DOHH2 (cell line): ENCODE results near the gene SERPINB13.

Source experiments
- H3F3A ChIP-seq: fragments of 200-600 bp; sonication (generic), shearing (Covaris generic); 2 replicates; pipeline ENCODE4 v1.6.0; 2016; ENCODE audit warnings: antibody characterized with exemption, mild to moderate bottlenecking; ENCODE audit not compliant: control insufficient read depth, insufficient read depth
- H3K27ac ChIP-seq: fragments of 200-600 bp; sonication (generic); 2 replicates; pipeline ENCODE4 v1.5.1; 2014; ENCODE audit warnings: low read depth, mild to moderate bottlenecking, low read length, moderate library complexity
- H3K27me3 ChIP-seq: fragments of 200-600 bp; sonication (generic); 2 replicates; pipeline ENCODE4 v1.6.1; 2014; ENCODE audit warnings: mild to moderate bottlenecking, low read length, mixed read lengths; ENCODE audit not compliant: control insufficient read depth
- H3K36me3 ChIP-seq: fragments of 200-600 bp; sonication (generic); 2 replicates; pipeline ENCODE4 v1.6.1; 2014; ENCODE audit warnings: mild to moderate bottlenecking, low read length, moderate library complexity, mixed read lengths; ENCODE audit not compliant: control insufficient read depth
- H3K4me1 ChIP-seq: fragments of 200-600 bp; sonication (generic); 2 replicates; pipeline ENCODE4 v1.6.1; 2014; ENCODE audit warnings: mild to moderate bottlenecking, low read length, mixed read lengths; ENCODE audit not compliant: control insufficient read depth
- H3K4me2 ChIP-seq: fragments of 200-600 bp; sonication (generic); 2 replicates; pipeline ENCODE4 v1.6.0; 2014; ENCODE audit warnings: mild to moderate bottlenecking, low read length, moderate library complexity
- H3K4me3 ChIP-seq: fragments of 200-600 bp; sonication (generic); 2 replicates; pipeline ENCODE4 v1.5.1; 2014; ENCODE audit warnings: mild to moderate bottlenecking, low read length, mixed read lengths
- H3K79me2 ChIP-seq: fragments of 200-600 bp; sonication (generic); 2 replicates; pipeline ENCODE4 v1.6.1; 2014; ENCODE audit warnings: mild to moderate bottlenecking, low read length, mixed read lengths; ENCODE audit not compliant: control insufficient read depth
- H3K9me2 ChIP-seq: fragments of 200-600 bp; sonication (generic); replicated peaks from 2 replicates; pipeline ENCODE4 v1.6.1; 2014; ENCODE audit warnings: mild to moderate bottlenecking, low read length, mixed read lengths; ENCODE audit not compliant: control insufficient read depth
- H3K9me3 ChIP-seq: fragments of 200-600 bp; sonication (generic); 2 replicates; pipeline ENCODE4 v1.6.1; 2014; ENCODE audit warnings: antibody characterized with exemption, low read length, mixed read lengths; ENCODE audit not compliant: control insufficient read depth, insufficient read depth
- H4K20me1 ChIP-seq: fragments of 200-600 bp; sonication (generic); 2 replicates; pipeline ENCODE4 v1.6.0; 2014; ENCODE audit warnings: low read depth, mild to moderate bottlenecking, antibody characterized with exemption, low read length, moderate library complexity; ENCODE audit not compliant: control insufficient read depth, insufficient read depth
- EZH2phosphoT487 ChIP-seq: fragments of 200-600 bp; sonication (generic); IDR thresholded peaks from 2 replicates; pipeline ENCODE4 v1.6.1; 2017; ENCODE audit warnings: borderline replicate concordance, mild to moderate bottlenecking, antibody characterized with exemption, low read length, moderate library complexity, mixed read lengths
- TF ChIP-seq, protein P1 (sequence below): fragments of 200-600 bp; sonication (generic); IDR thresholded peaks from one replicate; pipeline ENCODE4 v1.5.1; 2014; ENCODE audit warnings: antibody characterized with exemption, mild to moderate bottlenecking, low read depth, low read length; ENCODE audit not compliant: poor library complexity, severe bottlenecking

Gene SERPINB13

DNA sequence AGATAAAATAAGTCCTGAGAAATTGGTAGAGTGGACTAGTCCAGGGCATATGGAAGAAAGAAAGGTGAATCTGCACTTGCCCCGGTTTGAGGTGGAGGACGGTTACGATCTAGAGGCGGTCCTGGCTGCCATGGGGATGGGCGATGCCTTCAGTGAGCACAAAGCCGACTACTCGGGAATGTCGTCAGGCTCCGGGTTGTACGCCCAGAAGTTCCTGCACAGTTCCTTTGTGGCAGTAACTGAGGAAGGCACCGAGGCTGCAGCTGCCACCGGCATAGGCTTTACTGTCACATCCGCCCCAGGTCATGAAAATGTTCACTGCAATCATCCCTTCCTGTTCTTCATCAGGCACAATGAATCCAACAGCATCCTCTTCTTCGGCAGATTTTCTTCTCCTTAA lies 9.8 kb downstream of the SERPINB13 start:
- no peaks in the 10 kb centered on the region for H3K9me2 ChIP-seq
- H3K4me2 ChIP-seq, result no peak overlapping the region
- no peaks in the 10 kb centered on the region for H3K9me3 ChIP-seq
- no peaks in the 10 kb centered on the region for H3K36me3 ChIP-seq
- H3F3A ChIP-seq, result no peaks in the 10 kb centered on the region
- TF ChIP-seq EZH2phosphoT487, result no peak
- TF ChIP-seq, protein P1, sequence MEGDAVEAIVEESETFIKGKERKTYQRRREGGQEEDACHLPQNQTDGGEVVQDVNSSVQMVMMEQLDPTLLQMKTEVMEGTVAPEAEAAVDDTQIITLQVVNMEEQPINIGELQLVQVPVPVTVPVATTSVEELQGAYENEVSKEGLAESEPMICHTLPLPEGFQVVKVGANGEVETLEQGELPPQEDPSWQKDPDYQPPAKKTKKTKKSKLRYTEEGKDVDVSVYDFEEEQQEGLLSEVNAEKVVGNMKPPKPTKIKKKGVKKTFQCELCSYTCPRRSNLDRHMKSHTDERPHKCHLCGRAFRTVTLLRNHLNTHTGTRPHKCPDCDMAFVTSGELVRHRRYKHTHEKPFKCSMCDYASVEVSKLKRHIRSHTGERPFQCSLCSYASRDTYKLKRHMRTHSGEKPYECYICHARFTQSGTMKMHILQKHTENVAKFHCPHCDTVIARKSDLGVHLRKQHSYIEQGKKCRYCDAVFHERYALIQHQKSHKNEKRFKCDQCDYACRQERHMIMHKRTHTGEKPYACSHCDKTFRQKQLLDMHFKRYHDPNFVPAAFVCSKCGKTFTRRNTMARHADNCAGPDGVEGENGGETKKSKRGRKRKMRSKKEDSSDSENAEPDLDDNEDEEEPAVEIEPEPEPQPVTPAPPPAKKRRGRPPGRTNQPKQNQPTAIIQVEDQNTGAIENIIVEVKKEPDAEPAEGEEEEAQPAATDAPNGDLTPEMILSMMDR, result no peak
- H3K27ac ChIP-seq, result no peak overlapping the region
- H3K4me3 ChIP-seq, result no peak overlapping the region
- no peaks in the 10 kb centered on the region for H3K27me3 ChIP-seq
- H4K20me1 ChIP-seq, result no peaks in the 10 kb centered on the region
- no peaks in the 10 kb centered on the region for H3K79me2 ChIP-seq
- no peaks in the 10 kb centered on the region for H3K4me1 ChIP-seq

DNA sequence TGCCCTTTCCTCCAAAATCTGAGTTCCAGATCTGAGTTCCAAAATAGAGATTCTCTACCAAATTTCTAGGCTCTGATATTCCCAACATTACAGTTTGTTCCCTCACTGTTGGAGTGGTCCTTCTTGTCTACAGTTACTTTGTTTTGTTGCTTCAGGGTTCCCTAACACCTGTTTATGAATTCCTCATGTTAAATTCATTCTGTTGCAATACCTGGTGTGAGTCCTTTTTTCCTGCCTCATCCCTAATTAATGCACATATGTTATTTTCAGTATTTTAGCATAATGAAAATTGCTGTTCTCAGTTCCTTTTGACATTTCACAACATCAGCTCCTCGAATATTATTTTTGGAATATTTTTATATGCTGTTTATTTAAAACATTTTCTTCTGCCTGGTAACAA lies 16.2 kb downstream of the SERPINB13 start:
- Histone ChIP-seq H3K9me3 (no peaks in the 10 kb centered on the region), H3K4me3 (no peak overlapping the region), H3K27me3 (no peaks in the 10 kb centered on the region), H3K9me2 (no peaks in the 10 kb centered on the region), H3K27ac (no peak overlapping the region), H3K79me2 (no peaks in the 10 kb centered on the region), H4K20me1 (no peaks in the 10 kb centered on the region), H3F3A (no peaks in the 10 kb centered on the region), H3K4me1 (no peaks in the 10 kb centered on the region), H3K36me3 (no peaks in the 10 kb centered on the region), H3K4me2 (no peak overlapping the region)
- TF ChIP-seq, protein P1, result no peak
- no peak for TF ChIP-seq EZH2phosphoT487

DNA sequence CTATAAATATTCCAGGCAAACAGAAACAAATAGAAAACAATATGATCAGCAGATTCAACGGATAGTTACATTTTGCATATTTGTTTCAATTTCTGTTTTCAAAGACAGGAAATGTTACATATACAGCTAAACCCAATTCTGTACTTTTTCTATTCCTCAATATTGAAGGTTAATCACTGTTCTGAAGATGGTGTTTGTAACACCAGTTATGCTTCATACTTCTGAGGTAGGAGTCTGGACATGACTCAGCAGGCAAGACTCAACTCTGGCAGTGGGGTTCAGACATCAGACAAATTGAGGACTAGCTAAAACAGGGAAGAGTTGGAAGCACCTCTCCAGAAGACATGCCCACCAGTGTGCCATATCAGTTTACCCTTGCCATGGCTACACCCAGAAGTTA lies 16.6 kb downstream of the SERPINB13 start:
- no peaks in the 10 kb centered on the region for H3K4me1 ChIP-seq
- H4K20me1 ChIP-seq, result no peaks in the 10 kb centered on the region
- no peak overlapping the region for H3K27ac ChIP-seq
- no peaks in the 10 kb centered on the region for H3F3A ChIP-seq
- no peaks in the 10 kb centered on the region for H3K36me3 ChIP-seq
- no peak overlapping the region for H3K4me3 ChIP-seq
- TF ChIP-seq EZH2phosphoT487, result no peak
- TF ChIP-seq, protein P1, result no peak
- no peaks in the 10 kb centered on the region for H3K9me2 ChIP-seq
- H3K4me2 ChIP-seq, result no peak overlapping the region
- H3K79me2 ChIP-seq, result no peaks in the 10 kb centered on the region
- no peaks in the 10 kb centered on the region for H3K9me3 ChIP-seq
- no peaks in the 10 kb centered on the region for H3K27me3 ChIP-seq

DNA sequence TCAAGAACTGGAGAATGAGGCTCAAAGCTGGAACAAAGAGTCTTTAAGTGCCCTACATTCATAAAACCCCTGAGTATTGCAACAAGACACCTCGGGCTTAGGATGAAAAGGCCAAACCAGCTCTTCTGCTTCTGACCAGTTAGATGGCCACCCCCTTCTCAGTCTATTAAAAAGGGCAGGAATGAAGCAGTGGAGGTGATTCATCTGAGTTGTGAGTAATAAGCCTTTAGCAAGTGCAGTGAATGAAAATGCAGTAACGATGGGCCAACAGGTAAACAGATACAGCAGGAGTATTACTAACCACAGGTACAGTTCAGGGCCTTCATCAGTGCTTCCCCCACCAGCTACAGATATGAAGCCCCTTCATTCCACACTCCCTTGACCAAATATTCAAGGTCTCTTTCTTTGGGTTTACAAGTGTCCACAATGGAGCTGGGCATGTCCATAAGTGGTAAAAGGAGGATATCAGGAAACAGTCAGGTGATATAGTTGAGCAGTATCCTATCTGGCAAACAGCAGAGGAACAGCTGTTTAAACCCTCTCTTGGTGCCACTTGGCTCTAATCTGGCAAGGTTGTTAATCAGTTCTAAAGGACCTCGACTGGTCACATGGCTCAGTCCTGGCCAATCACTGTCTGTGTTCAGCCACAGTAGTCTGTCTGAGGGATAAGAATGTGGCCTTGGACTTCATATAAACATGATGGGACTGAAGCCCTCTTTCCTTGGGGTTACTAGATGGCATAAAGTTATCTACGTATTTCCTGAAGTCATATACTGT lies 17.8 kb downstream of the SERPINB13 start:
- Histone ChIP-seq H3K36me3 (no peaks in the 10 kb centered on the region), H3K4me2 (no peak overlapping the region), H3K9me2 (no peaks in the 10 kb centered on the region), H3K27ac (no peak overlapping the region), H3K4me3 (no peak overlapping the region), H3K79me2 (no peaks in the 10 kb centered on the region), H3K27me3 (no peaks in the 10 kb centered on the region), H3K4me1 (no peaks in the 10 kb centered on the region), H3K9me3 (no peaks in the 10 kb centered on the region), H4K20me1 (no peaks in the 10 kb centered on the region), H3F3A (no peaks in the 10 kb centered on the region)
- TF ChIP-seq, protein P1, result no peak
- TF ChIP-seq EZH2phosphoT487, result no peak
